Measurements from ENCODE around the gene ANKRD33.

ANKRD33 gene

DNA sequence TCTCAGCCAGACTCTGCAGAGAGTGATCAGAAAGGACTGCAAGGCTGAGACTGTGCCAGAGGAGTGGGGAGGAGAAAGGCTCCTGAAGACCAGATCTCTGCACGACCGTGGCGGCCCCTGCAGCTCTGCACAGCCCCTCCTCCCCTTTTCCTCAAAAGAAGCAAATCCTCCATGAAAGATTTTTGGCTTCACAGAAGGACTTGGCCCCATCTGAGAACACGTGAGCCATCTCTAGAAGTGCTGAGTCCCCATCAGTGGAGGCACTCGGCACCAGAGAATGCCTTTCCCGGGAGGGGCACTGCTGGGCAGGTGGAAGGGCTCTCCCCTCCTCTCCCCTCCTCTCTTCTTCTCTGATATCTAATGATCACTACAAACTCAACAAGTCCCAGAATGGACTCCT is 46.2 kb upstream of the ANKRD33 start:
- Histone ChIP-seq H3K9me3 (ENCODE audit: control insufficient read depth, low read length) (no peaks in the 10 kb centered on the region), H2AFZ (no peak overlapping the region), H3K27ac (no peak overlapping the region), H3K9ac (no peak overlapping the region), H3K4me3 (ENCODE audit: low read depth, low read length) (no peak overlapping the region), H3K4me2 (ENCODE audit: low read length) (no peak overlapping the region), H3K4me1 (peaks cover 19% of the 10 kb centered on the region), H3K36me3 (ENCODE audit: control insufficient read depth, insufficient read depth, low read length) (no peaks in the 10 kb centered on the region), H3K79me2 (peaks cover 22% of the 10 kb centered on the region), H3K27me3 (ENCODE audit: control insufficient read depth, insufficient read depth, low read length) (no peaks in the 10 kb centered on the region)
- TF ChIP-seq, protein P1, sequence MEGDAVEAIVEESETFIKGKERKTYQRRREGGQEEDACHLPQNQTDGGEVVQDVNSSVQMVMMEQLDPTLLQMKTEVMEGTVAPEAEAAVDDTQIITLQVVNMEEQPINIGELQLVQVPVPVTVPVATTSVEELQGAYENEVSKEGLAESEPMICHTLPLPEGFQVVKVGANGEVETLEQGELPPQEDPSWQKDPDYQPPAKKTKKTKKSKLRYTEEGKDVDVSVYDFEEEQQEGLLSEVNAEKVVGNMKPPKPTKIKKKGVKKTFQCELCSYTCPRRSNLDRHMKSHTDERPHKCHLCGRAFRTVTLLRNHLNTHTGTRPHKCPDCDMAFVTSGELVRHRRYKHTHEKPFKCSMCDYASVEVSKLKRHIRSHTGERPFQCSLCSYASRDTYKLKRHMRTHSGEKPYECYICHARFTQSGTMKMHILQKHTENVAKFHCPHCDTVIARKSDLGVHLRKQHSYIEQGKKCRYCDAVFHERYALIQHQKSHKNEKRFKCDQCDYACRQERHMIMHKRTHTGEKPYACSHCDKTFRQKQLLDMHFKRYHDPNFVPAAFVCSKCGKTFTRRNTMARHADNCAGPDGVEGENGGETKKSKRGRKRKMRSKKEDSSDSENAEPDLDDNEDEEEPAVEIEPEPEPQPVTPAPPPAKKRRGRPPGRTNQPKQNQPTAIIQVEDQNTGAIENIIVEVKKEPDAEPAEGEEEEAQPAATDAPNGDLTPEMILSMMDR (IDR thresholded peaks at IDR 0.05), result no peak

DNA sequence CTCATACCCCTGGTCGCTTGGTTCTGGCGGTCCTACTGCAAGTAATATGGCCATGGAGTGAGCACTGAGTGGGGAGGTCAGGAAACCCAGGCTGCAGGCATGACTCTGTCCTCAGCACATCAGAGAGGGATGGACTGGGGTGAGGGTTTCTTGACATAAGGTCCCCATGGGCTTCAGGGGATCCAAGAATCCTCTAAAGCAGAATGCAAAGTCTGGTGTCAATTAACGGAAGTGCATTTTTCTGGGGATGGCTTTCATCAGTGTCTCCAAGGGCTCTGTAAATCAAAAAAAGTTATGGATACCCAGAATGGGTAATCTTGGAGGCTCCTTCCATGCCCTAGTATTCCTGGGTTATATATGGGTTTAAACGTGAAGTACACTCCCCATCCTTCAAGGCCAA is 43.0 kb upstream of the ANKRD33 start:
- no peak overlapping the region for H3K9ac ChIP-seq
- H3K4me1 ChIP-seq, result peaks cover 13% of the 10 kb centered on the region
- peaks cover 16% of the 10 kb centered on the region for H3K79me2 ChIP-seq
- no peaks in the 10 kb centered on the region for H3K27me3 ChIP-seq (ENCODE audit: control insufficient read depth, insufficient read depth, low read length)
- no peak overlapping the region for H2AFZ ChIP-seq
- no peaks in the 10 kb centered on the region for H3K36me3 ChIP-seq (ENCODE audit: control insufficient read depth, insufficient read depth, low read length)
- no peaks in the 10 kb centered on the region for H3K9me3 ChIP-seq (ENCODE audit: control insufficient read depth, low read length)
- TF ChIP-seq, protein P1 (IDR thresholded peaks at IDR 0.05), result no peak
- no peak overlapping the region for H3K27ac ChIP-seq
- no peak overlapping the region for H3K4me2 ChIP-seq (ENCODE audit: low read length)
- H3K4me3 ChIP-seq (ENCODE audit: low read depth, low read length), result no peak overlapping the region

DNA sequence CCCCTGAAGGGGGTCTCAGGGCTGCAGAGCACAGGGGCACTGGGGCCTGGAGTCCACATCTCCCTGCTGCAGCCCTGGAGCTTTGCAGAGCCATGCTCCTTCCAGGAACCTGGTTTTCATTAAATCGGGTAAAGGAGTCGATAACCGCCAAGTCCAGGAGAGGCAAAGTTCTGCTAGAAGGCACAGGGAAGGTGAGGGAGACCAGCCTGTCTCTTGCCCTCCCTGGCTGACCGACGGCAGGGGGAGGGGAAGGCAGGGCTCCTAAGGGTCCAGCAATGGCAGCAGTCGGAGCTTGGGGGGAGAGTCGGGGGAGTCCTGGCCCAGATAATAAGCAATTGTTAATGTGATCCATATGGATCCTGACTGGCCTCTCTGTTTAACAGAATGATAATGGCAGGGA is 42.4 kb upstream of the ANKRD33 start:
- H2AFZ ChIP-seq, result no peak overlapping the region
- H3K4me1 ChIP-seq, result peaks cover 19% of the 10 kb centered on the region
- H3K79me2 ChIP-seq, result peaks cover 16% of the 10 kb centered on the region
- H3K27ac ChIP-seq, result no peak overlapping the region
- no peak overlapping the region for H3K9ac ChIP-seq
- H3K4me3 ChIP-seq (ENCODE audit: low read depth, low read length), result no peak overlapping the region
- no peaks in the 10 kb centered on the region for H3K9me3 ChIP-seq (ENCODE audit: control insufficient read depth, low read length)
- H3K4me2 ChIP-seq (ENCODE audit: low read length), result no peak overlapping the region
- TF ChIP-seq, protein P1 (IDR thresholded peaks at IDR 0.05), result no peak
- H3K36me3 ChIP-seq (ENCODE audit: control insufficient read depth, insufficient read depth, low read length), result no peaks in the 10 kb centered on the region
- no peaks in the 10 kb centered on the region for H3K27me3 ChIP-seq (ENCODE audit: control insufficient read depth, insufficient read depth, low read length)

DNA sequence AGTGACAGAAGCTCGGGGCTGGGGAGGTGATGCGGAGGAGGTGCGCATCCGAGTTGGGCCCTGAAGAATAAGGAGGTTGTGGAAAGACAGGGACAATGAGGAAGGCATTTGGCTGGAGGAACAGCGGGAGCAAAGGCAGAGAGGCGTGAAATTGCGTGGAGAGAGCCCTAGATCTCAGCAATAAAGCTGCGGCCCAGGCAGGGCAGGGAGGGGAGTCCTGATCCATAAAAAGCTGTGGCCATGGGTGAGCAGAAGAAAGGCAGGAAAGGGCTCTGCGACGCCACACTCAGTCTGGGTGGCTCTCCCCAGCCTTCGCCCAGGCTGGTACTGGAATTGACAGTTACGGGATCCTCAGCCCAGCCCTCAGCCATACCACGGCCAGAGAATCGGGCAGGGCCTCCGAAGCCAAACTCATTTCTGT is 41.6 kb upstream of the ANKRD33 start:
- Histone ChIP-seq H3K36me3 (ENCODE audit: control insufficient read depth, insufficient read depth, low read length) (no peaks in the 10 kb centered on the region), H3K4me1 (peaks cover 23% of the 10 kb centered on the region), H3K79me2 (peaks cover 16% of the 10 kb centered on the region), H3K27me3 (ENCODE audit: control insufficient read depth, insufficient read depth, low read length) (no peaks in the 10 kb centered on the region), H3K4me2 (ENCODE audit: low read length) (no peak overlapping the region), H3K9ac (no peak overlapping the region), H3K4me3 (ENCODE audit: low read depth, low read length) (peak overlapping the region; percentile 56), H2AFZ (peak overlapping the region; percentile 53), H3K9me3 (ENCODE audit: control insufficient read depth, low read length) (no peaks in the 10 kb centered on the region), H3K27ac (peak overlapping the region; percentile 85)
- TF ChIP-seq, protein P1 (IDR thresholded peaks at IDR 0.05), result no peak

DNA sequence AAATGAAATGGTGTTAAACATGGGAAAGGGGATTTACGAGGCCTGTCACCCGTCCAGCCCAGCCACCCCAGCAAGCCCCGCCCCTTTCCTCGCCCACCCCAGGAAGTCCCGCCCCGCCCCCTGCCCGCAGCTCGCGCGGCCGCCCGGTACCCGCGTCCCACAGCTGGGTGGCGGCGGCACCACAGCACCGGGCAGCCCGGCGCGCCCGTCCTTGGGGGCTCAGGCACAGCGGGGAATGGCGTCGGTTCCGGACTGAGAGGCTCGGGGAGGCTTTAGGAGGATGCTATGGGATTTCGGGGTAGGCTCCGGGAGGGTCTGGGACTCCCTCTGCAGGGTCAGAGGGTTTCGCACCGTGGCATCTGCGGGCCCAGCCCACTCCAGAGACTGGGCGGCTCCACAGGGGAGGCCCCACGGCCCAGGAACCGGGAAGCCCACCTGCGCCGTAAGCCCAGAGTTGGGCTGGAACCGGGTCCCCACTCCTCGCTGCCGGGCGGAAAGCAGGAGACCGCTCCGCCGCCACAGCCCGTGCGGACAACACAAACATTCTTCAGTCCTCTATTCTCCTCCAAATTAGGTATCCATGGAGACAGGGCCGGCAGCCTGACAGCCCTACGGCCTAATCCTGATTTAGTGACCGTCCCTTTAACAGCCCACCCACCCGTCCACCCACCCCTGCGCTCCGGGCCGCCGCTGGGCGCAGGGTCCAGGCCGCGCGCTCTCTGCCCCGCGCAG is 40.8 kb upstream of the ANKRD33 start:
- Histone ChIP-seq H3K27me3 (ENCODE audit: control insufficient read depth, insufficient read depth, low read length) (no peaks in the 10 kb centered on the region), H3K9ac (peak overlapping the region; percentile 47), H3K79me2 (peaks cover 16% of the 10 kb centered on the region), H3K4me2 (ENCODE audit: low read length) (peak overlapping the region; percentile 73), H3K27ac (peak overlapping the region; percentile 85), H3K4me3 (ENCODE audit: low read depth, low read length) (peak overlapping the region; percentile 56), H3K9me3 (ENCODE audit: control insufficient read depth, low read length) (no peaks in the 10 kb centered on the region), H2AFZ (peak overlapping the region; percentile 74), H3K36me3 (ENCODE audit: control insufficient read depth, insufficient read depth, low read length) (no peaks in the 10 kb centered on the region), H3K4me1 (peaks cover 25% of the 10 kb centered on the region)
- TF ChIP-seq, protein P1 (IDR thresholded peaks at IDR 0.05), result peak; percentile 14
